GM12878 (cell line): Measurements from ENCODE around the gene STX8. TPM values are rescaled to one million over a fixed set of nuclear protein-coding genes. Genes with fewer than 3 reads are reported as not detected.

ENCODE experiments used
- CBFB ChIP-seq: IDR thresholded peaks from 2 replicates; pipeline ENCODE4 v1.6.1; 2016; ENCODE audit warnings: antibody characterized with exemption, low read depth
- CEBPZ ChIP-seq: fragments of 150-350 bp; IDR thresholded peaks from 2 replicates; pipeline ENCODE4 v1.6.1; 2016; ENCODE audit warnings: low read depth, low read length
- CREB1 ChIP-seq: IDR thresholded peaks from 2 replicates; pipeline ENCODE4 v1.6.1; 2012; ENCODE audit warnings: low read depth, mild to moderate bottlenecking, inconsistent platforms
- FOXK2 ChIP-seq: fragments of 450-650 bp; IDR thresholded peaks from 2 replicates; pipeline ENCODE4 v1.6.1; 2017; ENCODE audit warnings: mild to moderate bottlenecking, moderate library complexity
- FOXM1 ChIP-seq: IDR thresholded peaks from 2 replicates; pipeline ENCODE4 v1.6.1; 2012; ENCODE audit warnings: low read depth, mild to moderate bottlenecking, inconsistent platforms, low read length, moderate library complexity
- JUND ChIP-seq: IDR thresholded peaks from 2 replicates; pipeline ENCODE4 v1.6.1; 2012; ENCODE audit warnings: low read depth, mild to moderate bottlenecking, low read length, improper control_type of control experiment, moderate library complexity
- RAD21 ChIP-seq: IDR thresholded peaks from 2 replicates; pipeline ENCODE4 v1.6.1; 2011; ENCODE audit warnings: mild to moderate bottlenecking, low read depth, low read length, moderate library complexity; ENCODE audit not compliant: insufficient read depth
- STAT3 ChIP-seq: IDR thresholded peaks from 2 replicates; pipeline ENCODE4 v1.6.1; 2011; ENCODE audit warnings: low read depth, low read length, improper control_type of control experiment
- polyA plus RNA-seq, 11 experiments: library from polyadenylated mRNA; depleted of rRNA in 4 of 11; unstranded in 6 of 11; stranded (reverse) in 5 of 11; fragments of >200 nt; fragmentation: Nextera tagmentation in 4 of 11; fragmentation: Illumina TruSeq in 1 of 11; extraction: Ambion mirVana in 4 of 11; extraction: Trizol in 1 of 11; gene quantifications; 1 replicate in 1 of 11; 2 replicates in 10 of 11; pipeline versions ENCODE4 v1.2.1 to v1.2.3, GENCODE V29; 2011 to 2016; ENCODE audit warnings: inconsistent platforms in 2 of 11, missing spikeins in 2 of 11, low read depth in 1 of 11
- total RNA-seq, 4 experiments: library from RNA; depleted of rRNA in 3 of 4; stranded (reverse); fragments of >200 nt in 3 of 4; fragmentation: Illumina TruSeq in 1 of 4; extraction: Trizol in 1 of 4; gene quantifications; 2 replicates each; pipeline versions ENCODE4 v1.2.1 to v1.2.3, GENCODE V29; 2013 to 2021
- TF ChIP-seq, protein P1 (sequence below), 3 experiments: IDR thresholded peaks in 2 of 3; conservative IDR thresholded peaks in 1 of 3; 2 replicates each; pipeline ENCODE4 v1.5.1; 2011; ENCODE audit warnings: low read depth in 3 of 3, low read length in 3 of 3, mild to moderate bottlenecking in 3 of 3, control low read depth in 2 of 3, moderate library complexity in 2 of 3, inconsistent platforms in 1 of 3, mixed read lengths in 1 of 3; ENCODE audit not compliant: control insufficient read depth in 2 of 3, insufficient read depth in 1 of 3; ENCODE audit errors: extremely low read depth in 1 of 3
- TF ChIP-seq, protein P2 (sequence below): fragments of 450-650 bp; IDR thresholded peaks from 2 replicates; pipeline ENCODE4 v1.6.1; 2017; ENCODE audit warnings: mild to moderate bottlenecking, low read depth, inconsistent platforms; ENCODE audit not compliant: poor library complexity, severe bottlenecking

STX8 gene
- total and polyA plus RNA-seq, 10 of the 15 experiments (the other 5 are each of a cell fraction or from before 2014, with no cell fraction given) = 47.9 to 151 (median 72.9) TPM

DNA sequence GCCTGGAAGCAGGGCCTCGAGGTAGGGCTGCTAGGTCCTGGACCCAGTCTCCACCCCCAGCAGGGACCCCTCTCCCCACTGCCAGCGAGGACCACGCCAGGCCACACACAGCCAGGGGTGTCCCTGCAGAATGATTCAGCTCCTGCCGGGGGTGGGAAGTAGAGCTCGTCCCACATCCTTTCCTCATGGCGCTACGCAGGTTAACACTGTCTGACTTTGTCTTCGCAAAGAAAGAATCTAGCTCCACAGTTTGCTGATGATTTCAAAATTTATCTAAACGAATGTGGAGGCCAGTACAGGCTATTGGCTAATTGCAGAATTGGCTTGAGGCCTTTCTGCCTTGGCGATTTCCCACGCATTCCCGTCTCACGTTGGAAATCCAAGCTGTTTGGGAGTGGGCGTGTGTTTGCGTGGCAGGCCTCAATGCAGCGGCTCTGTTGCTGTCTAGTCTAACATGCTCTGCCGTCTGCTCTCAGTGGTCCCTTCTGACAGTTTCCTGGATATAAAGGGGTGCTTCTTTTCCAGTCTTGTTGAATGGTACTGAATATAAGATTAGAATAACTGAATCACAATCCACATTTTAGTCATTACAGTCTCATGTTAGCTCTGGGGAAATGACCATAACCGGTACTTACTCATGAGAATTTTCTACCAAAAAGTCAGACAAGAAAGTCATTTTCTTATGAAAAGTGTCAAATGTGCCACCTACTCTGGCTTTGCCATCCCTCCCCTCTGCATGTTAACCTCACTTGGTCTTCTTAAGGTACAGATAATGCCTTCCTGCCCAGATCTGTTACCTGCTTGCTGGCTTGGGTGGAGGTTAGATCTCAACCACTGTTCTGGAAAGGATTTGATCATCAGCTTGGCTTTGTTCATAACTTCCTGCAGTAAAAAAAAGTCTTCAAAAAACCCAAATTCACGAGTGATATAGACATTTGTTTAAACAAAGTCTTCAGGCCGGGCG, 301.9 kb downstream of the STX8 start (continued):
- TF ChIP-seq RAD21 = no peak
- TF ChIP-seq FOXK2 = no peak
- TF ChIP-seq, protein P1, sequence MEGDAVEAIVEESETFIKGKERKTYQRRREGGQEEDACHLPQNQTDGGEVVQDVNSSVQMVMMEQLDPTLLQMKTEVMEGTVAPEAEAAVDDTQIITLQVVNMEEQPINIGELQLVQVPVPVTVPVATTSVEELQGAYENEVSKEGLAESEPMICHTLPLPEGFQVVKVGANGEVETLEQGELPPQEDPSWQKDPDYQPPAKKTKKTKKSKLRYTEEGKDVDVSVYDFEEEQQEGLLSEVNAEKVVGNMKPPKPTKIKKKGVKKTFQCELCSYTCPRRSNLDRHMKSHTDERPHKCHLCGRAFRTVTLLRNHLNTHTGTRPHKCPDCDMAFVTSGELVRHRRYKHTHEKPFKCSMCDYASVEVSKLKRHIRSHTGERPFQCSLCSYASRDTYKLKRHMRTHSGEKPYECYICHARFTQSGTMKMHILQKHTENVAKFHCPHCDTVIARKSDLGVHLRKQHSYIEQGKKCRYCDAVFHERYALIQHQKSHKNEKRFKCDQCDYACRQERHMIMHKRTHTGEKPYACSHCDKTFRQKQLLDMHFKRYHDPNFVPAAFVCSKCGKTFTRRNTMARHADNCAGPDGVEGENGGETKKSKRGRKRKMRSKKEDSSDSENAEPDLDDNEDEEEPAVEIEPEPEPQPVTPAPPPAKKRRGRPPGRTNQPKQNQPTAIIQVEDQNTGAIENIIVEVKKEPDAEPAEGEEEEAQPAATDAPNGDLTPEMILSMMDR (IDR thresholded peaks at IDR 0.05 in 2 of 3, conservative IDR thresholded peaks at IDR 0.05 in 1 of 3; ENCODE audit: control insufficient read depth in 2 of 3, extremely low read depth in 1 of 3, insufficient read depth in 1 of 3, low read depth in 3 of 3, low read length in 3 of 3) = no peak
- no peak for TF ChIP-seq FOXM1
- TF ChIP-seq JUND = no peak
- TF ChIP-seq CEBPZ = no peak
- TF ChIP-seq, protein P2, sequence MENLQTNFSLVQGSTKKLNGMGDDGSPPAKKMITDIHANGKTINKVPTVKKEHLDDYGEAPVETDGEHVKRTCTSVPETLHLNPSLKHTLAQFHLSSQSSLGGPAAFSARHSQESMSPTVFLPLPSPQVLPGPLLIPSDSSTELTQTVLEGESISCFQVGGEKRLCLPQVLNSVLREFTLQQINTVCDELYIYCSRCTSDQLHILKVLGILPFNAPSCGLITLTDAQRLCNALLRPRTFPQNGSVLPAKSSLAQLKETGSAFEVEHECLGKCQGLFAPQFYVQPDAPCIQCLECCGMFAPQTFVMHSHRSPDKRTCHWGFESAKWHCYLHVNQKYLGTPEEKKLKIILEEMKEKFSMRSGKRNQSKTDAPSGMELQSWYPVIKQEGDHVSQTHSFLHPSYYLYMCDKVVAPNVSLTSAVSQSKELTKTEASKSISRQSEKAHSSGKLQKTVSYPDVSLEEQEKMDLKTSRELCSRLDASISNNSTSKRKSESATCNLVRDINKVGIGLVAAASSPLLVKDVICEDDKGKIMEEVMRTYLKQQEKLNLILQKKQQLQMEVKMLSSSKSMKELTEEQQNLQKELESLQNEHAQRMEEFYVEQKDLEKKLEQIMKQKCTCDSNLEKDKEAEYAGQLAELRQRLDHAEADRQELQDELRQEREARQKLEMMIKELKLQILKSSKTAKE = no peak
- TF ChIP-seq CREB1 = no peak
- no peak for TF ChIP-seq STAT3
- no peak for TF ChIP-seq CBFB
